Heart right ventricle (tissue), 16 donors: ENCODE results near the gene TIMM23. TPM values are rescaled to one million over a fixed set of nuclear protein-coding genes. Genes with fewer than 3 reads are reported as not detected.

ENCODE experiments used
- ATAC-seq, 8 donors: fragments of 200-7000 bp; cut with Tn5 transposase; one replicate each; pipeline ENCODE4 v1.9.1; 2020; ENCODE audit warnings: mild to moderate bottlenecking in 8 of 8, moderate library complexity in 8 of 8, moderate number of reproducible peaks in 1 of 8
- DNase-seq, 2 donors: peaks; one replicate each; pipeline ENCODE4 v3.0.0-alpha.2; 2020
- H3K27ac ChIP-seq, 10 donors: fragments of 200-600 bp; sonication (generic) in 2 of 10; one replicate each; pipeline versions ENCODE4 v1.5.0 to v1.8.0; 2020 to 2022; ENCODE audit warnings: mild to moderate bottlenecking in 3 of 10
- H3K27me3 ChIP-seq, 7 donors: fragments of 200-600 bp; one replicate each; pipeline ENCODE4 v1.8.0; 2021 to 2022; ENCODE audit warnings: mild to moderate bottlenecking in 2 of 7
- H3K36me3 ChIP-seq, 9 donors: fragments of 200-600 bp; sonication (generic) in 1 of 9; one replicate each; pipeline versions ENCODE4 v1.5.0 to v1.8.0; 2020 to 2022; ENCODE audit warnings: mild to moderate bottlenecking in 2 of 9
- H3K4me1 ChIP-seq, 9 donors: fragments of 200-600 bp; sonication (generic) in 1 of 9; one replicate each; pipeline versions ENCODE4 v1.5.0 to v1.8.0; 2020 to 2022; ENCODE audit warnings: mild to moderate bottlenecking in 4 of 9
- H3K4me3 ChIP-seq, 10 donors: fragments of 200-600 bp; sonication (generic) in 2 of 10; one replicate each; pipeline versions ENCODE4 v1.5.0 to v1.8.0; 2020 to 2022; ENCODE audit warnings: mild to moderate bottlenecking in 7 of 10, moderate library complexity in 2 of 10
- H3K9me3 ChIP-seq, 11 donors: fragments of 200-600 bp in 10 of 11; sonication (generic) in 2 of 11; one replicate each; pipeline versions ENCODE4 v1.5.0 to v1.8.0; 2013 to 2022; ENCODE audit warnings: mild to moderate bottlenecking in 2 of 11, control low read depth in 1 of 11, moderate library complexity in 1 of 11
- WGBS, 2 donors: extraction: QIAGEN DNeasy Blood & Tissue Kit; methylation state at CpG; one replicate each; pipeline ENCODE4 v1.1.7; 2013; ENCODE audit warnings: inconsistent platforms in 1 of 2; 5-methylcytosine and 5-hydroxymethylcytosine counted together
- intact Hi-C, 10 donors: fragments of 100-400 bp; cut with DNase I; formaldehyde crosslinking; loops; one replicate each; pipeline versions ENCODE4 v1.11.1 to v1.14.2; 2022
- polyA plus RNA-seq, 2 donors: library from polyadenylated mRNA; stranded (reverse); fragments of 200-250 nt; gene quantifications; one replicate each; pipeline ENCODE4 v1.2.3, GENCODE V29; 2013
- total RNA-seq, 10 donors: library from RNA; stranded (reverse); fragmentation: NEBNext Ultra II Directional in 3 of 10; extraction: Animal tissue kit (Norgen Biotek cat#: 25700) in 3 of 10; gene quantifications; one replicate each; pipeline versions ENCODE4 v1.2.1 to v1.2.4, GENCODE V29; 2021 to 2023
- TF ChIP-seq, protein P1 (sequence below), 9 donors: fragments of 200-600 bp; sonication (generic) in 2 of 9; IDR thresholded peaks; one replicate each; pipeline versions ENCODE4 v1.5.0 to v1.8.0; 2021 to 2022; ENCODE audit warnings: antibody characterized with exemption in 9 of 9, mild to moderate bottlenecking in 5 of 9, moderate library complexity in 1 of 9
- donor health status: Arrhythmogenic right ventricular cardiomyopathy.
- donor health status: ischemic (EF 13 %, LVEDD 7.1; RV severe dilation, severe dysfunction).
- donor health status: healthy with polysubstance abuse.
- donor health status: DM: no; HTN: yes; CAD: no.
- donor health status: DM: no; HTN: no; CAD: no.
- donor health status: ischemic (EF 25% LVEDD 6.9; RV normal size, moderate dysfunction).
- donor health status: ischemic (EF 25% LVEDD 5.7; RV mildly dilated, moderate dysfunction).
- donor health status: healthy.
- donor health status: DM: yes; HTN: yes; CAD: no.
- donor health status: Ischemic cardiomyopathy.
- donor health status: ischemic (EF 35%, LVEDD 5.7; RV mildly dilated, moderate dysfunction).
- donor health status: nonischemic (EF 11% LVEDD 7.7; RV severe dilation, severe dysfunction).
- donor health status: DM: yes; HTN: yes; CAD: no.
- donor health status: PGD.
- donor health status: ischemic (EF 29% LVEDD 5.4; RV normal size, mild dysfunction).
- donor health status: nonischemic (EF 23%, LVEDD 6.1; RV moderate dilation, normal function).

Gene TIMM23
- total and polyA plus RNA-seq, 12 donors, result 73.5 to 113 (median 84.2) TPM

DNA sequence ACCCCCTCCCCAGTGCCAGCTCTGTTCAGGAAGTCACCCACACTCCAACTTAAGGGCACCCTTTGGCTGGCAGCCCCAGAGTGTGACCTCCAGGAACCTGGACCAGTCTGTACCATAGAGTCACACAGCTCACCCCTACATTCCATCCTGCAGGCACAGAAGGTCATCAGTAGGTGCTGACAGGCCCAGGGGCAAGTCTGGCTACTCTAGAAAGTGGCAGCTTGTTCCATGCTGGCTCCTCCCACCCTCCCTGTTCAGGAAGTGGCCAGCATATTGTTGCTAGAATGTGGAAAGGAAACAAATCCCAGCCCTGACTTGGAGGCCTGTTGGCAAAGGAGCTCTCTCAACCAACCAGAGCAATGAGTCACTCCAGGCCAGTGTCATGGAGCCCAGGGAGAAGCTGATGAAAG lies 61.3 kb downstream of the TIMM23 start:
- Histone ChIP-seq H3K4me3 (no peak overlapping the region), H3K9me3 (no peaks in the 10 kb centered on the region), H3K27me3 (peaks cover 0 to 5% (median 0%) of the 10 kb centered on the region in 7 donors), H3K27ac (no peak overlapping the region), H3K36me3 (no peaks in the 10 kb centered on the region), H3K4me1 (peaks cover 5 to 23% (median 17%) of the 10 kb centered on the region in 9 donors)
- DNase-seq (no peak), ATAC-seq (peak in 1 of 8 donors; percentile 9)
- intact Hi-C loops, result no loop called here
- TF ChIP-seq, protein P1, sequence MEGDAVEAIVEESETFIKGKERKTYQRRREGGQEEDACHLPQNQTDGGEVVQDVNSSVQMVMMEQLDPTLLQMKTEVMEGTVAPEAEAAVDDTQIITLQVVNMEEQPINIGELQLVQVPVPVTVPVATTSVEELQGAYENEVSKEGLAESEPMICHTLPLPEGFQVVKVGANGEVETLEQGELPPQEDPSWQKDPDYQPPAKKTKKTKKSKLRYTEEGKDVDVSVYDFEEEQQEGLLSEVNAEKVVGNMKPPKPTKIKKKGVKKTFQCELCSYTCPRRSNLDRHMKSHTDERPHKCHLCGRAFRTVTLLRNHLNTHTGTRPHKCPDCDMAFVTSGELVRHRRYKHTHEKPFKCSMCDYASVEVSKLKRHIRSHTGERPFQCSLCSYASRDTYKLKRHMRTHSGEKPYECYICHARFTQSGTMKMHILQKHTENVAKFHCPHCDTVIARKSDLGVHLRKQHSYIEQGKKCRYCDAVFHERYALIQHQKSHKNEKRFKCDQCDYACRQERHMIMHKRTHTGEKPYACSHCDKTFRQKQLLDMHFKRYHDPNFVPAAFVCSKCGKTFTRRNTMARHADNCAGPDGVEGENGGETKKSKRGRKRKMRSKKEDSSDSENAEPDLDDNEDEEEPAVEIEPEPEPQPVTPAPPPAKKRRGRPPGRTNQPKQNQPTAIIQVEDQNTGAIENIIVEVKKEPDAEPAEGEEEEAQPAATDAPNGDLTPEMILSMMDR (IDR thresholded peaks at IDR 0.05), result no peak

DNA sequence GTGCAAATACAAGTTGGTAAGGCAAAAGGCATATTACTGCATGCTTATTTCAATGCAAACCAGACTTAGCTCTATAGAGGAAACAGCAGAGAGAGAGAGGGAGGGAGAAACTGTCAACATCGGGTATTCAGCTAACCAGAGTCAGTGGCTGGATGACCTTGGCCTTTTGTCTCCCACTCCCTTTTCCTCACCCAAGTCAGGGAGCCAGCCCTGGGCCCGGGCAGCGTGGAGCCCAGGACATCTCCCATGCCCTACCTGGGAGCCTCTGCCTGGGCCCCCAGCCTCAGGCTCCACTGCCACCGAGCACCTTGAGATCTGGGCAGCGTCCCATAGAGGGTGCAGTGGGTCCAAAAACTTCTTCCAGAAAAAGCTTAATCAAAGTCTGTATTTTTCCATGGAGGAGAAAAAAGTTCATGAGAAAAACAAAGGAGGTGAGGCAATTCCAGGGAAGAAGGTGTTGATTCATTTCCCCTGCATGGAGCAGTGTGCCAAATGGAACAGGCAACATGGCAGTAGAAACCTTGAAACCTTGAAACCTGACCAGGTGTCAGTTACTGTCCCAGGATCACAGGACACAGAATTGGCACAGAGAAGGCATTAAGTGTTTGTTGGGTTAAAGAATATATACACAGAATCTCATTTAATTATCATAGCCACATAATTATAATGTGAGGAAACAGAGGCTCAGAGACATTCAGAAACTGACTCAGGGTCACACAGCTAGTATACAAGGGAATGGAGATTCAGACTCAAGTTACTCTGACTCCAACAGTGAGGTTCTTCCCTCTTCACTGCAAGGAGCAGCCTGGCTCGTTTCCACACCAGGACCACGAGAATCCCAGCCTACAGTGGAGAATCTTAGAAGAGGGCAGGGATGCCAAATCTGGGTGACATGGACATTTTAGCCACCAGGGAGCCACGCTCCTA lies 63.9 kb downstream of the TIMM23 start:
- H3K4me3 ChIP-seq, result no peak overlapping the region
- ATAC-seq (no peak), DNase-seq (no peak)
- TF ChIP-seq, protein P1 (IDR thresholded peaks at IDR 0.05), result no peak
- H3K27me3 ChIP-seq, result peaks cover 0 to 9% (median 0%) of the 10 kb centered on the region in 7 donors
- H3K36me3 ChIP-seq, result no peaks in the 10 kb centered on the region
- 50 to 68% methylated on average over 8 of the region's 8 CpGs for WGBS, 2 donors
- intact Hi-C loops, result no loop called here
- H3K4me1 ChIP-seq, result peaks cover 0 to 8% (median 0%) of the 10 kb centered on the region in 9 donors
- H3K27ac ChIP-seq, result no peak overlapping the region
- H3K9me3 ChIP-seq, result no peaks in the 10 kb centered on the region

DNA sequence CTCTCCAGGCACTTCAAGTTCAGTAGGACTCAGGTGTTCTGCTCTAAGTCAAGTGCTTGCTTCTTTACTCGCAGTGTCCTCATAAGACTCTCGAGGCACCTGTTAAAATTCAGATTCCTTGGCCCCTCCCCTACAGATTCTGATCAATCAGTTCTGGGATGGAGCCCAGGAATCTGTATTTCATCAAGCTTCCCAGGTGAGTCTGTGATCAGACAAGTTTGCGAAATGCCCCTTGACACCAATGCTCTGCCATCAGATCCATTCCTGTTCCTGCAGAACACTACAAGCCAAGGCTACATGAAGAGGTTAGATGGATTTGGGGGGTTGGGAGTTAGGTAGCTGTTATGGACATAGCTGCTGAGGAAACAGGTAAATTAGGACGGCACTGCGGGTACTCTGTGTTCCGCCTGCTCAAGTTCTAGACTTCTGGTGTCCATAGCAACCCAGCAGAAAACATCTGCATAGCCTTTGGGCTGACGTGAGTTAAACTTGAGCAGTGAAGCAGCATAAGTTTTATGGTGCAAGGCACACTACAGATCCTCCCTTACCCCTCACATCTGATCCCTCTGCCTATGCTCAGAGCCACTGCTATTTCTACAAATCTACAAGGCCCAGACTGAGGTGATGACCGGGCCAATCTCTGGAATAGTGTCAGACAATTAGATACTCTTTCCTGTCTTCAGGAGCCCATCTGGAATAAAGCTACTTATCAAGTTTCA lies 65.0 kb downstream of the TIMM23 start:
- intact Hi-C loops, result no loop called here
- Histone ChIP-seq H3K36me3 (no peaks in the 10 kb centered on the region), H3K4me1 (peaks cover 0 to 8% (median 0%) of the 10 kb centered on the region in 9 donors), H3K9me3 (no peaks in the 10 kb centered on the region), H3K4me3 (no peak overlapping the region), H3K27me3 (peaks cover 0 to 13% (median 0%) of the 10 kb centered on the region in 7 donors), H3K27ac (no peak overlapping the region)
- DNase-seq, result no peak
- TF ChIP-seq, protein P1 (IDR thresholded peaks at IDR 0.05), result no peak
- WGBS, 2 donors, result 87 to 93% methylated on average over 8 of the region's 8 CpGs
- ATAC-seq, result no peak

DNA sequence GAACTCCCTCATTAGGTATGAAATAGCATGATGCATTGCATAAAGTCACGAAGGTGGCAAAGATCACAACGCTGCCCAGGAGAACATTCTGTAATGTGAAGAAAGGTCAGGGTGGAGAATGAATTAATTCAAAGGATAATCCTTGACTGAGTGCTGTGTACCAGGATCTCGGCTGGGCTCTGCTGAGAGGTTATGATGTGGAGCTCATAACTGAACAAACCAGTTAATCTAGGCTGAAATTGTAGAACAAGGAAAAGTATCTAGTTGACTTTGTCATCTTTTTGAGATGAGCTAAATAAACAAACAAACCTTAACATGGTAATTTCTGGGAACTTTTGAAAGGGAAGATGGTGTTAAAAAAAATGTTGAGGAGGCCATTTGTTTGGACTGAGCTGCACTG lies 67.7 kb downstream of the TIMM23 start:
- no peak for DNase-seq
- intact Hi-C loops, result no loop called here
- Histone ChIP-seq H3K9me3 (no peaks in the 10 kb centered on the region), H3K27me3 (peaks cover 0 to 19% (median 0%) of the 10 kb centered on the region in 7 donors), H3K27ac (no peak overlapping the region), H3K4me1 (no peaks in the 10 kb centered on the region), H3K36me3 (no peaks in the 10 kb centered on the region), H3K4me3 (no peak overlapping the region)
- TF ChIP-seq, protein P1 (IDR thresholded peaks at IDR 0.05), result no peak
- ATAC-seq, result no peak
- 88 to 90% methylated on average over 3 of the region's 3 CpGs for WGBS, 2 donors
